GM06990 (cell line): ENCODE results near the gene CEP152.

Source experiments
- DNase-seq: peaks from one replicate; pipeline ENCODE4 v3.0.0-alpha.2; 2011; ENCODE audit not compliant: insufficient read length; ENCODE audit errors: extremely low read depth
- H3K27me3 ChIP-seq: replicated peaks from 2 replicates; pipeline ENCODE4 v1.6.0; 2011; ENCODE audit warnings: low read length; ENCODE audit not compliant: control insufficient read depth, insufficient read depth
- H3K36me3 ChIP-seq: 2 replicates; pipeline ENCODE4 v1.5.1; 2011; ENCODE audit warnings: low read length; ENCODE audit not compliant: control insufficient read depth, insufficient read depth
- H3K4me3 ChIP-seq: replicated peaks from 2 replicates; pipeline ENCODE4 v1.5.1; 2011; ENCODE audit warnings: low read depth, mild to moderate bottlenecking, control low read depth, low read length
- TF ChIP-seq, protein P1 (sequence below): IDR thresholded peaks from 2 replicates; pipeline ENCODE4 v1.5.1; 2011; ENCODE audit warnings: low read length, control low read depth, mild to moderate bottlenecking, inconsistent platforms; ENCODE audit not compliant: insufficient read depth, poor library complexity, severe bottlenecking

CEP152 gene

GRCh38 chr15:48730506-48730905 lies 80.4 kb downstream of the CEP152 start:
- Histone ChIP-seq H3K27me3 (no peaks in the 10 kb centered on the region), H3K4me3 (no peak overlapping the region), H3K36me3 (no peaks in the 10 kb centered on the region)
- TF ChIP-seq, protein P1, sequence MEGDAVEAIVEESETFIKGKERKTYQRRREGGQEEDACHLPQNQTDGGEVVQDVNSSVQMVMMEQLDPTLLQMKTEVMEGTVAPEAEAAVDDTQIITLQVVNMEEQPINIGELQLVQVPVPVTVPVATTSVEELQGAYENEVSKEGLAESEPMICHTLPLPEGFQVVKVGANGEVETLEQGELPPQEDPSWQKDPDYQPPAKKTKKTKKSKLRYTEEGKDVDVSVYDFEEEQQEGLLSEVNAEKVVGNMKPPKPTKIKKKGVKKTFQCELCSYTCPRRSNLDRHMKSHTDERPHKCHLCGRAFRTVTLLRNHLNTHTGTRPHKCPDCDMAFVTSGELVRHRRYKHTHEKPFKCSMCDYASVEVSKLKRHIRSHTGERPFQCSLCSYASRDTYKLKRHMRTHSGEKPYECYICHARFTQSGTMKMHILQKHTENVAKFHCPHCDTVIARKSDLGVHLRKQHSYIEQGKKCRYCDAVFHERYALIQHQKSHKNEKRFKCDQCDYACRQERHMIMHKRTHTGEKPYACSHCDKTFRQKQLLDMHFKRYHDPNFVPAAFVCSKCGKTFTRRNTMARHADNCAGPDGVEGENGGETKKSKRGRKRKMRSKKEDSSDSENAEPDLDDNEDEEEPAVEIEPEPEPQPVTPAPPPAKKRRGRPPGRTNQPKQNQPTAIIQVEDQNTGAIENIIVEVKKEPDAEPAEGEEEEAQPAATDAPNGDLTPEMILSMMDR = no peak
- no peak for DNase-seq

- DNase-seq = no peak
- Histone ChIP-seq H3K27me3 (no peaks in the 10 kb centered on the region), H3K36me3 (no peaks in the 10 kb centered on the region), H3K4me3 (no peak overlapping the region)
- TF ChIP-seq, protein P1 = no peak
These were observed 86.9 kb downstream of the CEP152 start for GRCh38 chr15:48723969-48724368.

DNA sequence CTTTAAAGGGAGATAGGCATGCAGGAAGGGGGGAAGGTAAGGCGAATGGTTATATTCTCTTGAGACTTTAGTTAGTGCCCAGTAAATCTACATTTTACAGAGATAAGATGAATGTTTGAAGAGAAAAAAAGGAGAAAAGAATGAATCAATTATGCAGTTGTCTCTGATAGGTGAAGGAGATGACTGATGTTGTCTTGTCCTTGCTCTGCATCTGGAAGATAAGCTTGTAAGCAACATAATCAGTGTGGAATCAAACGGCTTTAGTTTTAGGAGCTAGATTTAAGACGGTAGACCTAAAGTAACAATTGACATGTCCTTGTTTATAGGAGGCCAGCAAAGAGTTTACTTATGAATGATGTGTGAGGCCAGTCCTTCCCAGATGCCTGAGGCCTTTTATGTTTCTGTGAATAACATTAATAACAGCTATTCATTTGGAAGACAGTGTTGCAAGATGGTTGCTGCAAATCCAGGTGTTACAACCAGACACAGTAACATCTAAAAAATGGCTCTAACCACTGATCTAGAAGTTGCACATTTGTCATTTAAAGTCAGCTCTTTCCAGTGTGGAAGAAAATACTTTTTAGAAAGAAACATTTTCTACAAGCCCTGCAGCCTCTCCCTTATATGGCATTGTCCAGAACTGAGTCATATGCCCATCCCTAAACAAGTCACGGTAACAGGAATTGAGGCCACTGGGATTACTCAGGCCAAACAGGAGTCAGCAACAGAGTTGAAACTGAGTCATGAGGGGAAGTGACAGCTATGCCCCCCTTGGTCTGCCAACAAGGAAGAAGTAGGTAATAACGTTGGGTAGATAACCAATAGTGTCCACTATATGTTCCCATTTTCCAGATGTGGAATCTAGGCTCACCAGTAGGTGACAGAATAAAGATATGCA lies 87.9 kb downstream of the CEP152 start:
- no peak for DNase-seq
- TF ChIP-seq, protein P1 = no peak
- Histone ChIP-seq H3K27me3 (no peaks in the 10 kb centered on the region), H3K4me3 (no peak overlapping the region), H3K36me3 (no peaks in the 10 kb centered on the region)

- no peak overlapping the region for H3K4me3 ChIP-seq
- TF ChIP-seq, protein P1 = no peak
- H3K27me3 ChIP-seq = no peaks in the 10 kb centered on the region
- DNase-seq = no peak
- no peaks in the 10 kb centered on the region for H3K36me3 ChIP-seq
These were observed 89.6 kb downstream of the CEP152 start for GRCh38 chr15:48721061-48721810.

- no peaks in the 10 kb centered on the region for H3K36me3 ChIP-seq
- H3K4me3 ChIP-seq = no peak overlapping the region
- DNase-seq = no peak
- TF ChIP-seq, protein P1 = no peak
- no peaks in the 10 kb centered on the region for H3K27me3 ChIP-seq
These were observed 90.2 kb downstream of the CEP152 start for GRCh38 chr15:48720646-48721045.
